HepG2 (cell line): ENCODE data around the gene PTCD1. TPM values are rescaled to one million over a fixed set of nuclear protein-coding genes. Genes with fewer than 3 reads are reported as not detected.
"Not testable (repeated sequence)": the region's sequence is repeated elsewhere in the genome, so short reads cannot be mapped to it uniquely, and the experiment has no call there.

Source experiments
- ATAC-seq: fragments of 200-7000 bp; cut with Tn5 transposase; 3 replicates; pipeline ENCODE4 v1.9.1; 2020; ENCODE audit warnings: mild to moderate bottlenecking, moderate library complexity
- BruUV-seq: library from RNA; stranded (reverse); fragments of 400-500 nt; replicated peaks from 2 replicates; lab custom pipeline; 2021; lab: Mats Ljungman, UMichigan
- CTCF ChIA-PET: fragments of 300-600 bp; formaldehyde crosslinking; extraction: SDS; loops from one replicate; lab custom pipeline; 2021; ENCODE audit warnings: low total read pairs, inconsistent platforms, low intra/inter-chr PET ratio; lab: Yijun Ruan, JAX
- POLR2A ChIA-PET: fragments of 350-600 bp; sonication (Branson Sonifier 250); formaldehyde crosslinking; loops from one replicate; lab custom pipeline; 2020; ENCODE audit warnings: antibody characterized with exemption, inconsistent platforms; lab: Yijun Ruan, JAX
- DNase-seq: peaks from one replicate; pipeline ENCODE4 v3.0.0-alpha.2; 2015; ENCODE audit warnings: low spot score
- FAIRE-seq: peaks from 3 replicates; lab custom pipeline; 2011; peaks lifted over from hg19 to GRCh38; lab: Jason Lieb, UNC
- H2AFZ ChIP-seq: one replicate; pipeline ENCODE4 v1.6.1; 2011; ENCODE audit warnings: low read length, inconsistent platforms
- H3K27ac ChIP-seq: fragments of 300-600 bp; 3 replicates; pipeline ENCODE4 v1.8.0; 2011; ENCODE audit warnings: mixed run types, mild to moderate bottlenecking, mixed read lengths, low read length, inconsistent platforms; ENCODE audit not compliant: insufficient read depth; ENCODE audit errors: extremely low read length
- H3K27me3 ChIP-seq, 2 experiments: fragments of 200-600 bp in 1 of 2; 2 replicates in 1 of 2; 3 replicates in 1 of 2; pipeline versions ENCODE4 v1.6.0 to v1.8.0; 2011; ENCODE audit warnings: low read length in 2 of 2, mild to moderate bottlenecking in 2 of 2, moderate library complexity in 2 of 2, inconsistent platforms in 1 of 2; ENCODE audit not compliant: insufficient read depth in 2 of 2, control insufficient read depth in 1 of 2
- H3K36me3 ChIP-seq, 2 experiments: fragments of 200-600 bp in 1 of 2; replicated peaks in 1 of 2; 2 replicates in 1 of 2; 3 replicates in 1 of 2; pipeline versions ENCODE4 v1.5.1 to v1.8.0; 2011; ENCODE audit warnings: low read length in 2 of 2, inconsistent platforms in 1 of 2; ENCODE audit not compliant: insufficient read depth in 2 of 2, control insufficient read depth in 1 of 2
- H3K4me1 ChIP-seq: 2 replicates; pipeline ENCODE4 v1.5.1; 2012; ENCODE audit warnings: low read length, inconsistent platforms; ENCODE audit not compliant: insufficient read depth
- H3K4me2 ChIP-seq: 2 replicates; pipeline ENCODE4 v1.6.0; 2011; ENCODE audit warnings: low read depth, low read length, inconsistent platforms
- H3K4me3 ChIP-seq, 3 experiments: fragments of 200-600 bp in 1 of 3; sonication (generic), shearing (Covaris generic) in 1 of 3; replicated peaks in 1 of 3; 2 replicates each; pipeline ENCODE4 v1.5.1; 2011 to 2016; ENCODE audit warnings: low read length in 3 of 3, inconsistent platforms in 2 of 3, low read depth in 2 of 3, mild to moderate bottlenecking in 2 of 3, control low read depth in 1 of 3, mixed read lengths in 1 of 3; ENCODE audit not compliant: insufficient read depth in 1 of 3
- H3K79me2 ChIP-seq: one replicate; pipeline ENCODE4 v1.6.1; 2011; ENCODE audit warnings: low read length, inconsistent platforms; ENCODE audit not compliant: insufficient read depth
- H3K9ac ChIP-seq: 2 replicates; pipeline ENCODE4 v1.6.0; 2011; ENCODE audit warnings: mild to moderate bottlenecking, low read depth, low read length, inconsistent platforms; ENCODE audit not compliant: insufficient read depth
- H3K9me3 ChIP-seq: 2 replicates; pipeline ENCODE4 v1.5.1; 2012; ENCODE audit warnings: mild to moderate bottlenecking, low read length
- H4K20me1 ChIP-seq: 2 replicates; pipeline ENCODE4 v1.6.0; 2011; ENCODE audit warnings: inconsistent platforms, mild to moderate bottlenecking, low read length, moderate library complexity; ENCODE audit not compliant: insufficient read depth
- FOXA1 ChIP-seq, 2 experiments: fragments of 450-650 bp in 1 of 2; sonication (generic) in 1 of 2; formaldehyde crosslinking in 1 of 2; IDR thresholded peaks; 2 replicates each; pipeline versions ENCODE4 v1.4.0 to v1.6.1; 2016 to 2020; ENCODE audit warnings: missing genetic modification reagents in 1 of 2
- PAXIP1 ChIP-seq: sonication (generic); formaldehyde crosslinking; conservative IDR thresholded peaks from 2 replicates; pipeline ENCODE4 v1.4.0; 2020; ENCODE audit warnings: mild to moderate bottlenecking, missing genetic modification reagents, moderate library complexity
- PITX1 ChIP-seq: sonication (generic); formaldehyde crosslinking; IDR thresholded peaks from 2 replicates; pipeline ENCODE4 v1.5.1; 2020; ENCODE audit warnings: mild to moderate bottlenecking, missing genetic modification reagents
- SOX13 ChIP-seq, 3 experiments: fragments of 450-650 bp in 1 of 3; sonication (generic) in 1 of 3; formaldehyde crosslinking in 1 of 3; IDR thresholded peaks in 2 of 3; conservative IDR thresholded peaks in 1 of 3; 2 replicates each; pipeline versions ENCODE4 v1.5.0 to v1.6.1; 2016 to 2020; ENCODE audit warnings: antibody characterized with exemption in 1 of 3, mild to moderate bottlenecking in 1 of 3, missing compliant biosample characterization in 1 of 3, missing genetic modification reagents in 1 of 3, moderate library complexity in 1 of 3
- SOX6 ChIP-seq, 2 experiments: fragments of 450-650 bp in 1 of 2; sonication (generic) in 1 of 2; formaldehyde crosslinking in 1 of 2; IDR thresholded peaks; 2 replicates each; pipeline versions ENCODE4 v1.4.0 to v1.6.1; 2017 to 2020; ENCODE audit warnings: antibody characterized with exemption in 1 of 2, mild to moderate bottlenecking in 1 of 2, missing genetic modification reagents in 1 of 2
- YY1 ChIP-seq: IDR thresholded peaks from 2 replicates; pipeline ENCODE4 v1.6.1; 2011; ENCODE audit warnings: low read length, low read depth, moderate library complexity, mild to moderate bottlenecking; ENCODE audit not compliant: insufficient read depth, insufficient replicate concordance
- ZNF687 ChIP-seq: sonication (generic); formaldehyde crosslinking; IDR thresholded peaks from 2 replicates; pipeline ENCODE4 v1.5.1; 2020; ENCODE audit warnings: mild to moderate bottlenecking, missing genetic modification reagents, moderate library complexity
- WGBS: methylation state at CpG from one replicate; pipeline ENCODE4 v1.1.6; 2017; ENCODE audit warnings: low lambda C conversion rate; 5-methylcytosine and 5-hydroxymethylcytosine counted together
- in situ Hi-C: cut with HindIII; loops from 2 replicates; pipeline ENCODE4 v1.10.0; 2017; ENCODE audit warnings: low pct_unique_long_range_greater_than_20kb; ENCODE audit not compliant: extremely low pct_ligation_motif_present
- intact Hi-C: fragments of 100-400 bp; cut with micrococcal nuclease; formaldehyde crosslinking; loops from one replicate; pipeline ENCODE4 v1.10.0; 2022; ENCODE audit not compliant: unreplicated experiment
- polyA plus RNA-seq, 8 experiments: library from polyadenylated mRNA; depleted of rRNA in 3 of 8; stranded (reverse) in 7 of 8; unstranded in 1 of 8; fragments of >200 nt; fragmentation: Illumina TruSeq in 4 of 8; extraction: Trizol in 4 of 8; gene quantifications; 2 replicates each; pipeline versions ENCODE4 v1.2.1 to v1.2.3, GENCODE V29; 2011 to 2016; ENCODE audit warnings: low read depth in 4 of 8, missing spikeins in 1 of 8, mixed read lengths in 1 of 8; ENCODE audit not compliant: insufficient read depth in 1 of 8
- total RNA-seq, 5 experiments: library from RNA; depleted of rRNA; stranded (reverse); fragments of >200 nt; fragmentation: Illumina TruSeq; extraction: Trizol; gene quantifications; 2 replicates each; pipeline ENCODE4 v1.2.3, GENCODE V29; 2016; ENCODE audit warnings: low read depth in 1 of 5

Gene PTCD1
- total and polyA plus RNA-seq, 2 of the 13 experiments (the other 11 are each of a cell fraction or from before 2014, with no cell fraction given) = 3.0 to 8.4 TPM

GRCh38 chr7:99431756-99432540 is 6.7 kb downstream of the PTCD1 start:
- ATAC-seq = peak; percentile 34
- TF ChIP-seq PAXIP1 (CRISPR knock-in tag) (peak; percentile 38; the same call in 1 of the 2 replicates), SOX13 (CRISPR knock-in tag; conservative IDR thresholded peaks at IDR 0.05 in 1 of 2, IDR thresholded peaks at IDR 0.05 in 1 of 2) (peak in 1 of 2 experiments; percentile 44; a peak in 2 of 4 replicates), PITX1 (CRISPR knock-in tag) (peak; percentile 96), SOX6 (CRISPR knock-in tag; IDR thresholded peaks at IDR 0.05) (peak; percentile 9; the same call in 1 of the 2 replicates), YY1 (peak; percentile 9), FOXA1 (CRISPR knock-in tag; IDR thresholded peaks at IDR 0.05) (peak; percentile 59; the same call in 1 of the 2 replicates), ZNF687 (CRISPR knock-in tag) (peak; percentile 20; the same call in 1 of the 2 replicates)
- not testable (repeated sequence) for TF ChIP-seq SOX13, SOX6, FOXA1 (IDR thresholded peaks at IDR 0.05)

More at GRCh38 chr7:99431756-99432540, 6.7 kb downstream of the PTCD1 start:
- H4K20me1 ChIP-seq, H3K9ac ChIP-seq, POLR2A ChIA-PET, H3K27ac ChIP-seq, H2AFZ ChIP-seq, H3K79me2 ChIP-seq, in situ Hi-C loops, CTCF ChIA-PET, H3K4me3 ChIP-seq, H3K27me3 ChIP-seq, H3K9me3 ChIP-seq, DNase-seq, intact Hi-C loops: not testable (repeated sequence)
- H3K4me1 ChIP-seq = peaks cover 26% of the 10 kb centered on the region
- FAIRE-seq = peak; percentile 76
- peak overlapping the region; percentile 29; the same call in 1 of the 2 replicates for H3K4me2 ChIP-seq
- 45% methylated on average over 12 of the region's 13 CpGs for WGBS
- H3K36me3 ChIP-seq = peaks cover 10 to 33% of the 10 kb centered on the region in 2 experiments
- BruUV-seq = TSS peak; percentile 27
